Brain microvascular endothelial cell (primary cell): Measurements from ENCODE around the gene NPRL2.
A peak's percentile ranks its signal among the peaks of the same experiment; 100 is the strongest.

ENCODE experiments used
- DNase-seq: peaks from one replicate; pipeline ENCODE4 v3.0.0-alpha.2; 2020
- H3K27ac ChIP-seq: fragments of 250-450 bp; sonication (Bioruptor Pico); 2 replicates; pipeline ENCODE4 v1.5.1; 2020; ENCODE audit warnings: mild to moderate bottlenecking, moderate library complexity
- H3K27me3 ChIP-seq: fragments of 250-450 bp; sonication (Bioruptor Pico); replicated peaks from 2 replicates; pipeline ENCODE4 v1.5.1; 2020; ENCODE audit warnings: mild to moderate bottlenecking
- H3K36me3 ChIP-seq: fragments of 250-450 bp; sonication (Bioruptor Pico); replicated peaks from 2 replicates; pipeline ENCODE4 v1.5.1; 2020; ENCODE audit warnings: mild to moderate bottlenecking
- H3K4me3 ChIP-seq: 2 replicates; pipeline ENCODE4 v1.5.1; 2011; ENCODE audit warnings: low read depth, mild to moderate bottlenecking, control low read depth, low read length, moderate library complexity
- CTCF ChIP-seq: IDR thresholded peaks from 2 replicates; pipeline ENCODE4 v1.5.1; 2011; ENCODE audit warnings: low read depth, mild to moderate bottlenecking, moderate library complexity, low read length, control low read depth, inconsistent platforms; ENCODE audit errors: missing control alignments
- in situ Hi-C: cut with HindIII; loops from 2 replicates; pipeline ENCODE4 v1.10.0; 2017; ENCODE audit warnings: low sequenced_read_pairs, low pct_ligation_motif_present

The NPRL2 gene

GRCh38 chr3:50390508-50391224, 40.1 kb upstream of the NPRL2 start:
- TF ChIP-seq CTCF, result no peak
- in situ Hi-C loops, result no loop called here

GRCh38 chr3:50389414-50389767, 38.8 kb upstream of the NPRL2 start:
- no peaks in the 10 kb centered on the region for H3K36me3 ChIP-seq
- H3K4me3 ChIP-seq, result no peak overlapping the region
- no peaks in the 10 kb centered on the region for H3K27me3 ChIP-seq
- in situ Hi-C loops, result no loop called here
- no peak for DNase-seq
- H3K27ac ChIP-seq, result no peak overlapping the region
- no peak for TF ChIP-seq CTCF

More at GRCh38 chr3:50390508-50391224, 40.1 kb upstream of the NPRL2 start:
- Histone ChIP-seq H3K27ac (no peak overlapping the region), H3K27me3 (no peaks in the 10 kb centered on the region), H3K4me3 (no peak overlapping the region), H3K36me3 (no peaks in the 10 kb centered on the region)
- DNase-seq, result no peak

- Histone ChIP-seq H3K36me3 (no peaks in the 10 kb centered on the region), H3K27me3 (no peaks in the 10 kb centered on the region), H3K4me3 (no peak overlapping the region), H3K27ac (no peak overlapping the region)
- in situ Hi-C loops, result no loop called here
- no peak for TF ChIP-seq CTCF
- peak; percentile 4 for DNase-seq
Measured at GRCh38 chr3:50388720-50389413, 38.3 kb upstream of the NPRL2 start.

GRCh38 chr3:50388016-50388719, 37.6 kb upstream of the NPRL2 start:
- Histone ChIP-seq H3K36me3 (no peaks in the 10 kb centered on the region), H3K27ac (no peak overlapping the region), H3K27me3 (no peaks in the 10 kb centered on the region), H3K4me3 (no peak overlapping the region)
- in situ Hi-C loops, result no loop called here
- peak; percentile 67 for TF ChIP-seq CTCF
- DNase-seq, result no peak

GRCh38 chr3:50385754-50386153, 35.2 kb upstream of the NPRL2 start:
- H3K27ac ChIP-seq, result no peak overlapping the region
- H3K4me3 ChIP-seq, result no peak overlapping the region
- H3K36me3 ChIP-seq, result no peaks in the 10 kb centered on the region
- in situ Hi-C loops, result no loop called here
- TF ChIP-seq CTCF, result no peak
- no peaks in the 10 kb centered on the region for H3K27me3 ChIP-seq
- DNase-seq, result no peak
